Measurements from ENCODE around the gene POMGNT2.
A peak's percentile ranks its signal among the peaks of the same experiment; 100 is the strongest.

POMGNT2 gene

GRCh38 chr3:43054754-43055153 is 51.1 kb downstream of the POMGNT2 start:
- WGBS, 2 donors (ENCODE audit: extremely low coverage in 2 of 2, insufficient read length in 2 of 2, insufficient replicate concordance in 1 of 2) = no CpG with 5 or more reads among the region's 5 CpGs
- Histone ChIP-seq H3K18ac (ENCODE audit: low read length) (no peak overlapping the region), H2BK120ac (ENCODE audit: low read depth, low read length) (no peak overlapping the region), H3K23ac (ENCODE audit: low read depth, low read length, poor library complexity) (no peak overlapping the region), H3K27me3 (ENCODE audit: control insufficient read depth in 3 of 3, insufficient read depth in 3 of 3, low read depth in 1 of 3, low read length in 3 of 3) (peaks cover 0 to 15% (median 0%) of the 10 kb centered on the region in 3 experiments), H2BK12ac (ENCODE audit: low read length) (no peak overlapping the region), H3K9me3 (replicated peaks in 1 of 2; ENCODE audit: control insufficient read depth in 2 of 2, insufficient read depth in 1 of 2, low read depth in 1 of 2, low read length in 2 of 2) (peaks cover 0 to 3% of the 10 kb centered on the region in 2 donors), H3K9ac (ENCODE audit: low read depth, low read length, poor library complexity) (no peak overlapping the region), H3K4me3 (ENCODE audit: low read length in 2 of 2) (no peak overlapping the region), H3K36me3 (replicated peaks in 1 of 2; ENCODE audit: control insufficient read depth in 2 of 2, insufficient read depth in 2 of 2, low read length in 2 of 2) (no peaks in the 10 kb centered on the region), H4K8ac (ENCODE audit: low read depth, low read length) (no peak overlapping the region), H2AFZ (ENCODE audit: low read length) (no peak overlapping the region), H3K4ac (ENCODE audit: low read length) (no peak overlapping the region), H2AK5ac (ENCODE audit: low read depth, low read length) (no peak overlapping the region), H2BK15ac (ENCODE audit: low read length) (no peak overlapping the region), H4K91ac (ENCODE audit: low read depth, low read length, poor library complexity) (no peak overlapping the region), H2BK5ac (ENCODE audit: low read length) (no peak overlapping the region), H3K14ac (ENCODE audit: low read length) (no peak overlapping the region), H3K79me1 (ENCODE audit: low read depth, low read length) (no peaks in the 10 kb centered on the region), H3K4me1 (ENCODE audit: control insufficient read depth in 2 of 2, insufficient read depth in 1 of 2, low read depth in 1 of 2, low read length in 2 of 2) (no peaks in the 10 kb centered on the region), H3K27ac (replicated peaks; ENCODE audit: low read length) (no peak overlapping the region), H3K4me2 (ENCODE audit: insufficient read depth, low read length, poor library complexity, severe bottlenecking) (no peak overlapping the region)
- DNase-seq (ENCODE audit: low spot score) = no peak

- Histone ChIP-seq H3K4me1 (ENCODE audit: control insufficient read depth in 2 of 2, insufficient read depth in 1 of 2, low read depth in 1 of 2, low read length in 2 of 2) (no peaks in the 10 kb centered on the region), H3K79me1 (ENCODE audit: low read depth, low read length) (no peaks in the 10 kb centered on the region), H3K27ac (replicated peaks; ENCODE audit: low read length) (no peak overlapping the region), H3K18ac (ENCODE audit: low read length) (no peak overlapping the region), H3K27me3 (ENCODE audit: control insufficient read depth in 3 of 3, insufficient read depth in 3 of 3, low read depth in 1 of 3, low read length in 3 of 3) (peaks cover 0 to 15% (median 0%) of the 10 kb centered on the region in 3 experiments), H3K9ac (ENCODE audit: low read depth, low read length, poor library complexity) (no peak overlapping the region), H2BK5ac (ENCODE audit: low read length) (no peak overlapping the region), H3K36me3 (replicated peaks in 1 of 2; ENCODE audit: control insufficient read depth in 2 of 2, insufficient read depth in 2 of 2, low read length in 2 of 2) (no peaks in the 10 kb centered on the region), H4K8ac (ENCODE audit: low read depth, low read length) (no peak overlapping the region), H3K4ac (ENCODE audit: low read length) (no peak overlapping the region), H4K91ac (ENCODE audit: low read depth, low read length, poor library complexity) (no peak overlapping the region), H3K4me2 (ENCODE audit: insufficient read depth, low read length, poor library complexity, severe bottlenecking) (no peak overlapping the region), H3K4me3 (ENCODE audit: low read length in 2 of 2) (no peak overlapping the region), H2BK12ac (ENCODE audit: low read length) (no peak overlapping the region), H2AK5ac (ENCODE audit: low read depth, low read length) (no peak overlapping the region), H3K23ac (ENCODE audit: low read depth, low read length, poor library complexity) (no peak overlapping the region), H3K14ac (ENCODE audit: low read length) (no peak overlapping the region), H2BK120ac (ENCODE audit: low read depth, low read length) (no peak overlapping the region), H3K9me3 (replicated peaks in 1 of 2; ENCODE audit: control insufficient read depth in 2 of 2, insufficient read depth in 1 of 2, low read depth in 1 of 2, low read length in 2 of 2) (peaks cover 0 to 3% of the 10 kb centered on the region in 2 donors), H2AFZ (ENCODE audit: low read length) (no peak overlapping the region), H2BK15ac (ENCODE audit: low read length) (no peak overlapping the region)
- WGBS, 2 donors (ENCODE audit: extremely low coverage in 2 of 2, insufficient read length in 2 of 2, insufficient replicate concordance in 1 of 2) = no CpG with 5 or more reads among the region's 12 CpGs
- DNase-seq (ENCODE audit: low spot score) = no peak
These were observed 52.6 kb downstream of the POMGNT2 start for GRCh38 chr3:43053291-43053690.

DNA sequence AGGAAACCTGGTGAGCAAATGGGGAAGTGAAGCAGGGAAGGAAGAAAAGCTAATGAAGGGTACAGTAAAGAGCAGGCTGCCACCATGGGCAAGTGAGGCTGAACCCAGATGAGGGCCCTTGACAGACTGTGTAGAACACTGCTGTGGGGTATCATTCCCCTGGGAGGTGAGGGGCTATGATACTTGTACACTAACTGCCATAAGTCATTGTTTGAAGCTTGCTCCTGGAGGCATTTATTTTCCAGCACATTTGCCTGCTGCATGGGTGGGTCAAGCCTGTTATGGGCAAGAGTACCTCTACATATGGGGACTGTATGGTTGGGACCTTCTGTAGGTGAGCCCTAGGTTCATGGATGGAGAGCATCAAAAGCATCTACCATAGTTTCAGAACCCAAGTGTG is 57.4 kb downstream of the POMGNT2 start:
- no peak overlapping the region for H3K4me3 ChIP-seq (ENCODE audit: low read length in 2 of 2)
- H3K27ac ChIP-seq (replicated peaks; ENCODE audit: low read length) = no peak overlapping the region
- H4K91ac ChIP-seq (ENCODE audit: low read depth, low read length, poor library complexity) = no peak overlapping the region
- H4K8ac ChIP-seq (ENCODE audit: low read depth, low read length) = no peak overlapping the region
- no peaks in the 10 kb centered on the region for H3K27me3 ChIP-seq (ENCODE audit: control insufficient read depth in 3 of 3, insufficient read depth in 3 of 3, low read depth in 1 of 3, low read length in 3 of 3)
- no peak for DNase-seq (ENCODE audit: low spot score)
- no peaks in the 10 kb centered on the region for H3K79me1 ChIP-seq (ENCODE audit: low read depth, low read length)
- no peak overlapping the region for H3K4me2 ChIP-seq (ENCODE audit: insufficient read depth, low read length, poor library complexity, severe bottlenecking)
- peaks cover 0 to 16% of the 10 kb centered on the region in 2 donors for H3K9me3 ChIP-seq (replicated peaks in 1 of 2; ENCODE audit: control insufficient read depth in 2 of 2, insufficient read depth in 1 of 2, low read depth in 1 of 2, low read length in 2 of 2)
- H3K18ac ChIP-seq (ENCODE audit: low read length) = no peak overlapping the region
- H3K9ac ChIP-seq (ENCODE audit: low read depth, low read length, poor library complexity) = no peak overlapping the region
- no peaks in the 10 kb centered on the region for H3K4me1 ChIP-seq (ENCODE audit: control insufficient read depth in 2 of 2, insufficient read depth in 1 of 2, low read depth in 1 of 2, low read length in 2 of 2)
- H2BK12ac ChIP-seq (ENCODE audit: low read length) = no peak overlapping the region
- no peak overlapping the region for H2AK5ac ChIP-seq (ENCODE audit: low read depth, low read length)
- H3K4ac ChIP-seq (ENCODE audit: low read length) = no peak overlapping the region
- H2BK15ac ChIP-seq (ENCODE audit: low read length) = no peak overlapping the region
- no peaks in the 10 kb centered on the region for H3K36me3 ChIP-seq (replicated peaks in 1 of 2; ENCODE audit: control insufficient read depth in 2 of 2, insufficient read depth in 2 of 2, low read length in 2 of 2)
- no peak overlapping the region for H3K23ac ChIP-seq (ENCODE audit: low read depth, low read length, poor library complexity)
- H2BK5ac ChIP-seq (ENCODE audit: low read length) = no peak overlapping the region
- H2BK120ac ChIP-seq (ENCODE audit: low read depth, low read length) = no peak overlapping the region
- no peak overlapping the region for H3K14ac ChIP-seq (ENCODE audit: low read length)
- H2AFZ ChIP-seq (ENCODE audit: low read length) = no peak overlapping the region

DNA sequence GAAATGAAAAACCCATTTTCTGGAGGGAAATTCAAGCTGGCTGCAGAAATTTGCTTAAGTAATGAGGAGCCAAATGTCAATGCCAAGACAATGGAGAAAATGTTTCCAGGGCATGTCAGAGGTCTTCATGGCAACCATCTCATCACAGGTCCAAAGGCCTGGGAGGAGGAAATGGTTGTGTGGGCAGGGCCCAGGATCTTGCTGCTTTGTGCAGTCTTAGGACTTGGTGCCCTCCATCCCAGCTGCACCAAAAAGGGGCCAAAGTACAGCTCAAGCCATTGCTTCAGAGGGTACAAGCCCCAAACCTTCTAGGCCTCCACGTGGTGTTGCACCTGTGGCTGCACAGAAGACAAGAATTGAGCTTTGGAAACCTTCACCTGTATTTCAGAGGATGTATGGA is 59.3 kb downstream of the POMGNT2 start:
- H3K14ac ChIP-seq (ENCODE audit: low read length) = no peak overlapping the region
- no peaks in the 10 kb centered on the region for H3K36me3 ChIP-seq (replicated peaks in 1 of 2; ENCODE audit: control insufficient read depth in 2 of 2, insufficient read depth in 2 of 2, low read length in 2 of 2)
- H3K4me2 ChIP-seq (ENCODE audit: insufficient read depth, low read length, poor library complexity, severe bottlenecking) = no peak overlapping the region
- no peak overlapping the region for H2BK12ac ChIP-seq (ENCODE audit: low read length)
- no peaks in the 10 kb centered on the region for H3K27me3 ChIP-seq (ENCODE audit: control insufficient read depth in 3 of 3, insufficient read depth in 3 of 3, low read depth in 1 of 3, low read length in 3 of 3)
- no peak overlapping the region for H4K91ac ChIP-seq (ENCODE audit: low read depth, low read length, poor library complexity)
- H2AK5ac ChIP-seq (ENCODE audit: low read depth, low read length) = no peak overlapping the region
- no peak overlapping the region for H3K9ac ChIP-seq (ENCODE audit: low read depth, low read length, poor library complexity)
- no peak for DNase-seq (ENCODE audit: low spot score)
- no peak overlapping the region for H2AFZ ChIP-seq (ENCODE audit: low read length)
- no peak overlapping the region for H3K23ac ChIP-seq (ENCODE audit: low read depth, low read length, poor library complexity)
- no peak overlapping the region for H3K18ac ChIP-seq (ENCODE audit: low read length)
- H3K9me3 ChIP-seq (replicated peaks in 1 of 2; ENCODE audit: control insufficient read depth in 2 of 2, insufficient read depth in 1 of 2, low read depth in 1 of 2, low read length in 2 of 2) = peaks cover 0 to 19% of the 10 kb centered on the region in 2 donors
- H4K8ac ChIP-seq (ENCODE audit: low read depth, low read length) = no peak overlapping the region
- peak overlapping the region in 1 of 2 donors; percentile 19 for H3K4me3 ChIP-seq (ENCODE audit: low read length in 2 of 2)
- H2BK15ac ChIP-seq (ENCODE audit: low read length) = no peak overlapping the region
- H3K27ac ChIP-seq (replicated peaks; ENCODE audit: low read length) = no peak overlapping the region
- no peak overlapping the region for H3K4ac ChIP-seq (ENCODE audit: low read length)
- H2BK5ac ChIP-seq (ENCODE audit: low read length) = no peak overlapping the region
- H3K79me1 ChIP-seq (ENCODE audit: low read depth, low read length) = no peaks in the 10 kb centered on the region
- no CpG with 5 or more reads among the region's 1 CpG for WGBS, 2 donors (ENCODE audit: extremely low coverage in 2 of 2, insufficient read length in 2 of 2, insufficient replicate concordance in 1 of 2)
- H2BK120ac ChIP-seq (ENCODE audit: low read depth, low read length) = no peak overlapping the region
- H3K4me1 ChIP-seq (ENCODE audit: control insufficient read depth in 2 of 2, insufficient read depth in 1 of 2, low read depth in 1 of 2, low read length in 2 of 2) = no peaks in the 10 kb centered on the region
